MG63 (cell line): ENCODE results near the gene EID2B. TPM values are rescaled to one million over a fixed set of nuclear protein-coding genes. Genes with fewer than 3 reads are reported as not detected.
A peak's percentile ranks its signal among the peaks of the same experiment; 100 is the strongest.

Experiments used
- DNase-seq: peaks from one replicate; pipeline ENCODE4 v3.0.0-alpha.2; 2020
- H3K27me3 ChIP-seq: fragments of 250-450 bp; sonication (Bioruptor Pico); 2 replicates; pipeline ENCODE4 v1.5.1; 2020; ENCODE audit warnings: mild to moderate bottlenecking, moderate library complexity
- H3K36me3 ChIP-seq: fragments of 250-450 bp; sonication (Bioruptor Pico); 2 replicates; pipeline ENCODE4 v1.5.1; 2020; ENCODE audit warnings: mild to moderate bottlenecking, moderate library complexity
- H3K4me3 ChIP-seq: fragments of 250-450 bp; sonication (Bioruptor Pico); 2 replicates; pipeline ENCODE4 v1.5.1; 2020; ENCODE audit warnings: mild to moderate bottlenecking, moderate library complexity
- H3K9me3 ChIP-seq: fragments of 250-450 bp; sonication (Bioruptor Pico); 2 replicates; pipeline ENCODE4 v1.5.1; 2020; ENCODE audit warnings: mild to moderate bottlenecking, moderate library complexity
- total RNA-seq: library from RNA; depleted of rRNA; stranded (reverse); fragments of >200 nt; shearing (Covaris generic); gene quantifications from 2 replicates; pipeline ENCODE4 v1.2.3, GENCODE V29; 2014; ENCODE audit warnings: low replicate concordance

The EID2B gene
- total RNA-seq, 1 experiment from 2014 or later: 5.5 TPM

GRCh38 chr19:39540333-39540673 lies 7.7 kb upstream of the EID2B start:
- Histone ChIP-seq H3K27me3 (peaks cover 3% of the 10 kb centered on the region; the same call in 1 of the 2 replicates), H3K9me3 (no peaks in the 10 kb centered on the region), H3K36me3 (peaks cover 3% of the 10 kb centered on the region; the same call in 1 of the 2 replicates), H3K4me3 (peak overlapping the region; percentile 100)
- no peak for DNase-seq

GRCh38 chr19:39539518-39540332 lies 7.1 kb upstream of the EID2B start, which contains the start of gene EID2:
Gene EID2, minus strand, starts transcription at chr19:39540161. Its CDS starts 82 bp downstream, at chr19:39540079.
- Histone ChIP-seq H3K9me3 (no peaks in the 10 kb centered on the region), H3K4me3 (peak within 1 kb of the TSS; percentile 100), H3K27me3 (peaks cover 1% of the 10 kb centered on the region; the same call in 1 of the 2 replicates), H3K36me3 (peaks cover 3% of the 10 kb centered on the region; the same call in 1 of the 2 replicates)
- peak; percentile 94 for DNase-seq

- no peak for DNase-seq
- peaks cover 3% of the 10 kb centered on the region; the same call in 1 of the 2 replicates for H3K36me3 ChIP-seq
- H3K4me3 ChIP-seq: peak overlapping the region; percentile 100
- H3K9me3 ChIP-seq: no peaks in the 10 kb centered on the region
- H3K27me3 ChIP-seq: no peaks in the 10 kb centered on the region; the same call in 1 of the 2 replicates
Measured at GRCh38 chr19:39539165-39539517, 6.5 kb upstream of the EID2B start.

GRCh38 chr19:39533791-39534190 lies 1.1 kb upstream of the EID2B start:
- no peak overlapping the region for H3K4me3 ChIP-seq
- H3K9me3 ChIP-seq: no peaks in the 10 kb centered on the region
- H3K27me3 ChIP-seq: no peaks in the 10 kb centered on the region
- DNase-seq: no peak
- peaks cover 18% of the 10 kb centered on the region for H3K36me3 ChIP-seq

DNA sequence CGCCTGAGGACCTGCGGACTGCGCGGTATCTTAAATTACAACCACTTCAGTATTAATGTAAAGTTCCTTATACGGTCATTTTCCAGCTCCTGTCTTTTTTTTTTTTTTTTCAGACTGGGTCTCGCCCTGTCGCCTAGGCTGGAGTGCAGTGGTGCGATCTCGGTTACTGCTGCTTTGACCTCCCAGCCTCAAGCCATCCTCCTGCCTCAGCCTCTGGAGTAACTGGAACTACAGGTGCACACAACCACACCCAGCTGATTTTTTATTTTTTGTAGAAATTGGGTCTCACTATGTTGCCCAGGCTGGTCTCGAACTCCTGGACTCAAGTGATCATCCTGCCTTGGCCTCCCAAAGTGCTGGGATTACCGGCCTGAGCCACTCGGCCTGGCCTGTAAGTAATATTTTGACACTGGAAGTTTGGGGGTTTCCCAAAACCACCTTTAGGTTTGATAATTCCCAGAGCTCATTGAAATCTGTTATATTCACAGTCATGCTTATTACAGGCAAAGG lies 406 bp upstream of the EID2B start:
- H3K9me3 ChIP-seq: no peaks in the 10 kb centered on the region
- peaks cover 17% of the 10 kb centered on the region for H3K36me3 ChIP-seq
- DNase-seq: no peak
- peak overlapping the region; percentile 96 for H3K4me3 ChIP-seq
- H3K27me3 ChIP-seq: no peaks in the 10 kb centered on the region

DNA sequence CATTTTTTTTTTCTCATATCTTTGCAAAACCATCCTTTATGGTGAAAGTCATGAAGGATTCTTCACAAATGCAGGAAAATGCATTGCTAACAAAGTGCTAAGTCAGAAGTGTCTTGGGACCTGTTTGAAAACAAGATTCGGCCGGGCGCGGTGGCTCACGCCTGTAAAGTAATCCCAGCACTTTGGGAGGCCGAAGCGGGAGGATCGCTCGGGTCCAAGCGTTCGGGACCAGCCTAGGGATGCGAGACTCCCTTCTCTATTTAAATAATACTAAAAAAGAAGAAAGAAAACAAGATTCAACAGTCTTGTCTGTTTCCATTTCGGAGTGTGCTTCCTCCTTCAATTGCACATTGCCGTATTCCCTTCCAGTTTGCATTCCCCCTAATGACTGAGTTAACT lies 819 bp downstream of the EID2B start:
- H3K9me3 ChIP-seq: no peaks in the 10 kb centered on the region
- peaks cover 20% of the 10 kb centered on the region for H3K36me3 ChIP-seq
- H3K4me3 ChIP-seq: peak overlapping the region; percentile 96
- H3K27me3 ChIP-seq: no peaks in the 10 kb centered on the region
- DNase-seq: no peak

- H3K36me3 ChIP-seq: peaks cover 14% of the 10 kb centered on the region; the same call in 1 of the 2 replicates
- no peak overlapping the region for H3K4me3 ChIP-seq
- DNase-seq: no peak
- H3K27me3 ChIP-seq: no peaks in the 10 kb centered on the region
- no peaks in the 10 kb centered on the region for H3K9me3 ChIP-seq
Measured at GRCh38 chr19:39525205-39525604, 7.4 kb downstream of the EID2B start.

GRCh38 chr19:39524495-39524894 lies 8.2 kb downstream of the EID2B start:
- Histone ChIP-seq H3K36me3 (peaks cover 9% of the 10 kb centered on the region; the same call in 1 of the 2 replicates), H3K9me3 (no peaks in the 10 kb centered on the region), H3K4me3 (no peak overlapping the region), H3K27me3 (no peaks in the 10 kb centered on the region)
- DNase-seq: peak; percentile 14

- Histone ChIP-seq H3K36me3 (no peaks in the 10 kb centered on the region), H3K9me3 (no peaks in the 10 kb centered on the region), H3K4me3 (no peak overlapping the region), H3K27me3 (peaks cover 8% of the 10 kb centered on the region)
- no peak for DNase-seq
Measured at GRCh38 chr19:39520541-39521484, 11.8 kb downstream of the EID2B start.

DNA sequence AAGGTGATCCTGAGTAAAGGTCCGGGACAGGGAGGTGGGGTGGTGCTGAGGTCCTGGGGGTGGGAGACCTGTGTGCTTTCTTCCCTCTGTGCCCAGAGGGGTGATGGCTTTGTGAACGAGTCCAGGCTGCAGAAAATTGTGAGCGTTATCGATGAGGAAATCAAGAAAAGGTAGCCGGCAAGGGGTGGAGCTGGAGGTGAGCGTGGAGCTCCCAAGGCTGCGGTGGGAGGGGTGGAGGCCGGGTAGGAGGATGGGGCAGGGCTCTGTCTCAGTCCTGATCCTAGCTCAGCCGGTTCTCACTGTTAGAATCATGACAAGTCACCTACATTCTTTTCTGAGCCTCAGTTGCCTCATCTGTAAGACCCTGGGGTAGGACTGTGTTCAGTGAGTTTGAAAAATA lies 13.7 kb downstream of the EID2B start:
- no peaks in the 10 kb centered on the region for H3K36me3 ChIP-seq
- no peaks in the 10 kb centered on the region for H3K9me3 ChIP-seq
- H3K4me3 ChIP-seq: no peak overlapping the region
- peaks cover 26% of the 10 kb centered on the region for H3K27me3 ChIP-seq
- no peak for DNase-seq

DNA sequence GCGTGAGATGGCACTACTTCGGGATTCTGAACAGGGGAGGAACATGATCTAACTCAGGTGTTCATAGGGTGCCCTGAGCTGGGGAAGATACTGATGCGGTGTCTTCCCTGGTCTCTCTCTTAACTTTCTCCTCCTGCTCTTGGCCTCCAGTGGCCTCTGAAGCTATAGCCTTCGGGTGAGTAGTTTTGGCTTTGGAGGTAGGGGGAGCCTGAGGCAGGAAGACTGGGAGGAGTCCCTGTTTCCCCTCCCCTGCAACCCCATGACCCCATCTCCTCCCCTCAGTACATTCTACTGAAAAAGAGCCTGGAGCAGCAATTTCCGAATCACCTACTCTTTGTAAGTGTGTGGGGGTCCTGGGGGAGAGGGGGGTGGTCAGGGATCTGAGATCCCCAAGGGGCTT lies 14.2 kb downstream of the EID2B start:
- H3K27me3 ChIP-seq: peaks cover 30% of the 10 kb centered on the region
- no peaks in the 10 kb centered on the region for H3K9me3 ChIP-seq
- H3K4me3 ChIP-seq: no peak overlapping the region
- DNase-seq: no peak
- H3K36me3 ChIP-seq: no peaks in the 10 kb centered on the region

- no peaks in the 10 kb centered on the region for H3K36me3 ChIP-seq
- no peak overlapping the region for H3K4me3 ChIP-seq
- DNase-seq: no peak
- H3K9me3 ChIP-seq: no peaks in the 10 kb centered on the region
- peaks cover 36% of the 10 kb centered on the region for H3K27me3 ChIP-seq
Measured at GRCh38 chr19:39517432-39517831, 15.2 kb downstream of the EID2B start.

DNA sequence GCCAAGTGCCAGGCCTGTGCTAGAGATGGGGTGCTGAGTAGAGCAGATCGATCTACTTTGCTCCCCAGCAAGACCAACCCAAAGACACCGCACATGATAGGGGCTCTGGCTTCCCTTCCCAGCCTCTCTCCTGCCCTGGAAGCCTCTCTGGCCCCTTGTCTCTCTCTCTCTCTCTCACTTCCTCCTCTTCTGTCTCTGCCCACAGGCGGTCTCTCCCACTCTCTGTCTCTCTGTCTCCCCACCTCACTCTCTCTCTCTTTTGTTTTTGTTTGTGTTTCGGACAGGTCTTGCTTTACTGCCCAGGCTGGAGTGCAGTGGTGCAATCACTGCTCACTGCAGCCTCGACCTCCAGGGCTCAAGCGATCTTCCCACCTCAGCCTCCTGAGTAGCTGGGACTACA lies 16.4 kb downstream of the EID2B start:
- no peaks in the 10 kb centered on the region for H3K9me3 ChIP-seq
- H3K27me3 ChIP-seq: peaks cover 36% of the 10 kb centered on the region
- no peak for DNase-seq
- no peaks in the 10 kb centered on the region for H3K36me3 ChIP-seq
- no peak overlapping the region for H3K4me3 ChIP-seq

DNA sequence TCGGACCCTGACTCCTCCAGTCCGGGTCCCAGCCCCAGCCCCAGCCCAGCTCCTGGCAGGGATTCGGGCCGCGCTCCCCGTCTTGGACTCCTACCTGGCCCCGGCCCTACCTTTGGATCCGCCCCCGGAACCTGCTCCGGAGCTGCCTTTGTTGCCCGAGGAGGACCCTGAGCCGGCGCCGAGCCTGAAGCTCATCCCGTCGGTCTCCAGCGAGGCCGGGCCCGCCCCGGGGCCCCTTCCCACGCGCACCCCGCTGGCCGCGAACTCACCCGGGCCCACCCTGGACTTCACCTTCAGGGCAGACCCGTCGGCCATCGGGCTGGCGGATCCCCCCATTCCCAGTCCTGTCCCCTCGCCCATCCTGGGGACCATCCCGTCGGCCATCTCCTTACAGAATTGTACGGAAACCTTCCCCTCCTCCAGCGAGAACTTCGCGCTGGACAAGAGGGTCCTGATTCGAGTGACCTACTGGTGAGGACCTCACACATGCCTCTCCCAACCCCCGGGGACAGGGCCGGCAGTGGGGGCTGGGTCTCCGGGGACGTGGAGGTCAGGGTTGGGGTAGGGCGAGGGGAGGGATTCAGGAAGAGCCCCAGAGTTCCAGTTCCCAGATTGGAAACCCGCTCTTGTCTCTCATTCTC lies 17.0 kb downstream of the EID2B start:
- Histone ChIP-seq H3K27me3 (peaks cover 36% of the 10 kb centered on the region), H3K4me3 (no peak overlapping the region), H3K36me3 (no peaks in the 10 kb centered on the region)

DNA sequence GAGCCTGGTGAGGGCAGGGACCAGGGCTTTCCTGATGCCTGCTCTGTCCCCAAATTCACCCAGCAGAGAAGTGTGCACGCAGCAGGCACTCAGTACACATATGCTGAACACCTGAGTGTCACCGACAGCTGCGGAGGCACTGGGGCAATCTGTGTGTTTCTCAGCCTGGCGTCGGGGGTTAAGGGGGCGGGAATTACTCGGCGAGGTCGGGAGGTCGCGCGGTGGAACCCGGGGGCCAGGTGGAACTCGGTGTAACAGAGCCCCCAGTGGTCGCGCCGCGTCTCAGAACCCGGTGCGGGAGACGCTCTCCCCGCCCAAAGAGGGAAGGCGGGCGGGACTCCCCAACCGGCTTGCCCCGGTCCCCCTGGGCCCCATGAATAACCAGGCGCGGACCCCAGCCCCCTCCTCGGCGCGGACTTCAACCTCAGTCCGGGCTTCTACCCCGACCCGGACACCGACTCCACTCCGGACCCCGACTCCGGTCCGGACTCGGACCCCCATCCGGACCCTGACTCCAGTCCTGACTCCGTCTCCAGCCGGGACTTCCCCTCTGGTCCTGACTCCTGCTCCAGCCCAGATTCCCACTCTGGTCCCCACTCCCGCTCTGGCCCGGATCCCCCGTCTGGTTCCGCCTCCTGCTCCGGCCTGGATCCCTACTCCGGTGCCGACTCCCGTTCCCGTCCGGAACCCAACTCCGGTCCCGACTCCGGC lies 17.7 kb downstream of the EID2B start, which contains the start of gene SELENOV:
TSS of gene SELENOV (plus strand) at position 300 of the 711 bp plus-strand sequence. CDS start at position 374, 74 bp downstream.
- H3K4me3 ChIP-seq: no peak within 1 kb of the TSS
- DNase-seq: no peak

More for the DNA sequence above, 17.0 kb downstream of the EID2B start:
- H3K9me3 ChIP-seq: no peaks in the 10 kb centered on the region
- no peak for DNase-seq

GRCh38 chr19:39512988-39513387 lies 19.7 kb downstream of the EID2B start:
- H3K9me3 ChIP-seq: no peaks in the 10 kb centered on the region
- no peaks in the 10 kb centered on the region for H3K36me3 ChIP-seq
- H3K27me3 ChIP-seq: peaks cover 38% of the 10 kb centered on the region
- DNase-seq: no peak
- H3K4me3 ChIP-seq: no peak overlapping the region

More for the DNA sequence above, 17.7 kb downstream of the EID2B start, which contains the start of gene SELENOV:
- Histone ChIP-seq H3K36me3 (no peaks in the 10 kb centered on the region), H3K9me3 (no peaks in the 10 kb centered on the region), H3K27me3 (peaks cover 36% of the 10 kb centered on the region)
